Measurements from ENCODE around the gene PRAC1. TPM values are rescaled to one million over a fixed set of nuclear protein-coding genes. Genes with fewer than 3 reads are reported as not detected.

Gene PRAC1
- total RNA-seq, 2 experiments from 2014 or later = not detected

- no peak overlapping the region for H3K27ac ChIP-seq (ENCODE audit: low read depth, low read length, poor library complexity, severe bottlenecking)
- POLR2A ChIA-PET = no interaction called here
- CTCF ChIA-PET (ENCODE audit: unreplicated experiment) = no interaction called here
- DNase-seq (ENCODE audit: low spot score) = no peak
- H2AFZ ChIP-seq (ENCODE audit: low read length) = no peak overlapping the region
- no peak overlapping the region for H3K4me2 ChIP-seq (ENCODE audit: low read length)
- H3K79me2 ChIP-seq (ENCODE audit: insufficient read depth, low read depth, low read length) = no peaks in the 10 kb centered on the region
- H4K20me1 ChIP-seq (ENCODE audit: insufficient read depth, low read length) = no peaks in the 10 kb centered on the region
- intact Hi-C loops (cut with micrococcal nuclease; ENCODE audit: unreplicated experiment) = loop anchor here (10.0 kb wide), 1 partner anchor 77 kb away; no protein-coding TSS in a partner anchor
- no peaks in the 10 kb centered on the region for H3K36me3 ChIP-seq (ENCODE audit: insufficient read depth, low read length)
- H3K4me1 ChIP-seq (ENCODE audit: insufficient read depth, low read length, poor library complexity, severe bottlenecking) = no peaks in the 10 kb centered on the region
- no peaks in the 10 kb centered on the region for H3K9me3 ChIP-seq (ENCODE audit: low read length)
- H3K9me2 ChIP-seq (ENCODE audit: insufficient read depth, low read length) = no peaks in the 10 kb centered on the region
- BruUV-seq (replicated peaks) = no TSS peak
- TF ChIP-seq EZH2phosphoT487 (IDR thresholded peaks at IDR 0.05; ENCODE audit: borderline replicate concordance, low read depth, low read length) = no peak
- no peak for TF ChIP-seq CTCF (conservative IDR thresholded peaks at IDR 0.05; ENCODE audit: low read length)
- no peak overlapping the region for H3K4me3 ChIP-seq (ENCODE audit: low read depth, low read length, poor library complexity, severe bottlenecking)
Measured at GRCh38 chr17:48727415-48728175, 5.3 kb upstream of the PRAC1 start.

- Histone ChIP-seq H3K4me3 (ENCODE audit: low read depth, low read length, poor library complexity, severe bottlenecking) (no peak overlapping the region), H3K27ac (ENCODE audit: low read depth, low read length, poor library complexity, severe bottlenecking) (no peak overlapping the region), H4K20me1 (ENCODE audit: insufficient read depth, low read length) (no peaks in the 10 kb centered on the region), H3K79me2 (ENCODE audit: insufficient read depth, low read depth, low read length) (no peaks in the 10 kb centered on the region), H3K4me2 (ENCODE audit: low read length) (no peak overlapping the region), H2AFZ (ENCODE audit: low read length) (no peak overlapping the region), H3K9me2 (ENCODE audit: insufficient read depth, low read length) (no peaks in the 10 kb centered on the region), H3K9me3 (ENCODE audit: low read length) (no peaks in the 10 kb centered on the region), H3K36me3 (ENCODE audit: insufficient read depth, low read length) (no peaks in the 10 kb centered on the region), H3K4me1 (ENCODE audit: insufficient read depth, low read length, poor library complexity, severe bottlenecking) (no peaks in the 10 kb centered on the region)
- intact Hi-C loops (cut with micrococcal nuclease; ENCODE audit: unreplicated experiment) = loop anchor here (10.0 kb wide), 1 partner anchor 78 kb away; no protein-coding TSS in a partner anchor
- TF ChIP-seq CTCF (conservative IDR thresholded peaks at IDR 0.05; ENCODE audit: low read length) (no peak), EZH2phosphoT487 (IDR thresholded peaks at IDR 0.05; ENCODE audit: borderline replicate concordance, low read depth, low read length) (no peak)
- ChIA-PET POLR2A (no interaction called here), CTCF (ENCODE audit: unreplicated experiment) (no interaction called here)
- BruUV-seq (replicated peaks) = no TSS peak
- no peak for DNase-seq (ENCODE audit: low spot score)
Measured at GRCh38 chr17:48726916-48727286, 4.6 kb upstream of the PRAC1 start.

Data from OCI-LY7 (cell line).